Spinal cord (tissue), 10 donors: Measurements from ENCODE around the gene RAB26. TPM values are rescaled to one million over a fixed set of nuclear protein-coding genes. Genes with fewer than 3 reads are reported as not detected.

Source experiments
- DNase-seq, 6 donors: peaks; one replicate each; pipeline versions ENCODE4 v3.0.0 to v3.0.0-alpha.2; 2013 to 2015; ENCODE audit warnings: low spot score in 6 of 6, low read depth in 4 of 6
- H3K27ac ChIP-seq: one replicate; pipeline ENCODE4 v1.5.1; 2013; ENCODE audit warnings: low read depth, low read length, control low read depth
- H3K27me3 ChIP-seq: one replicate; pipeline ENCODE4 v1.6.1; 2013; ENCODE audit warnings: low read length; ENCODE audit not compliant: control insufficient read depth, insufficient read depth
- H3K36me3 ChIP-seq: one replicate; pipeline ENCODE4 v1.6.1; 2013; ENCODE audit warnings: low read length; ENCODE audit not compliant: control insufficient read depth, insufficient read depth
- H3K4me1 ChIP-seq: one replicate; pipeline ENCODE4 v1.6.1; 2013; ENCODE audit warnings: low read length; ENCODE audit not compliant: control insufficient read depth, insufficient read depth
- H3K4me3 ChIP-seq: one replicate; pipeline ENCODE4 v1.5.1; 2013; ENCODE audit warnings: low read depth, low read length, control low read depth
- H3K9me3 ChIP-seq: one replicate; pipeline ENCODE4 v1.6.1; 2013; ENCODE audit warnings: low read length; ENCODE audit not compliant: control insufficient read depth, insufficient read depth
- WGBS: methylation state at CpG from one replicate; pipeline ENCODE4 v1.1.5; 2013; ENCODE audit warnings: missing lambda C conversion rate; ENCODE audit not compliant: insufficient coverage; 5-methylcytosine and 5-hydroxymethylcytosine counted together
- polyA plus RNA-seq, 2 donors: library from polyadenylated mRNA; unstranded; fragments of 120-200 nt; gene quantifications; one replicate each; pipeline ENCODE4 v1.2.1, GENCODE V29; 2013; ENCODE audit not compliant: insufficient read length in 2 of 2
- total RNA-seq, 2 donors: library from RNA; depleted of rRNA in 1 of 2; stranded (reverse); fragments of 120-200 nt in 1 of 2; fragments of >200 nt in 1 of 2; gene quantifications; one replicate each; pipeline versions ENCODE4 v1.2.3 to v1.2.4, GENCODE V29; 2013 to 2014
- donor health status: healthy.

Gene RAB26
- total and polyA plus RNA-seq, 4 donors, result 6.6 to 29.8 (median 17.5) TPM

DNA sequence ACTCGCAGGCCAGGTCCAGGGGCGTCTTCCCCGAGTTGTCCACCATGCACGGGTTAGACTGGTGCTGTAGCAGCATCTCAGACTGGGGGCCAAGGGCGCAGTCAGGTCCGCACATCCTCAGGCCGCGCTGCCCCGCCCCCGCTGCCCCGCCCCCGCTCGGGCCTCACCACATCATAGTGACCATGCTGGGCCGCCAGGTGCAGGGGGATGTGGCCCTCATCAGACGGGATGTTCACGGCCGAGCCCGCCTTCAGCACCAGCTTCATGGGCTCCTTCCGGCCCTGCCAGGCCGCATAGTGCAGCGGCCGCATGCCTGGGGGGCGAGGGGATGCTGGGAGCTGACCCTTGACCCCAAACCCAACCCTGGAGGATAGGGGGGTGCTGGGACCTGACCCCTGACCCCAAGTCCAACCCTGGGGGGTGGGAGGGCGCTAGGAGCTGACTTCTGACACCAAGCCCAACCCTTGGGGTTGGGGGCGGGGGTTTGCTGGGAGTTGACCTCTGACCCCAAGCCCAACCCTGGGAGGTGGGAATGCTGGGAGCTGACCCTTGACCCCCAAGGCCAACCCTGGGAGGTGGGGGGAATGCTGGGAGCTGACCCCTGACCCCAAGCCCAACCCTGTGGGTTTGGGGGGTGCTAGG lies 40.9 kb downstream of the RAB26 start:
- Histone ChIP-seq H3K27ac (no peak overlapping the region), H3K9me3 (no peaks in the 10 kb centered on the region), H3K27me3 (no peaks in the 10 kb centered on the region), H3K36me3 (peaks cover 96% of the 10 kb centered on the region), H3K4me1 (peaks cover 34% of the 10 kb centered on the region), H3K4me3 (no peak overlapping the region)
- no peak for DNase-seq
- WGBS, result 81% methylated on average over 19 of the region's 25 CpGs

DNA sequence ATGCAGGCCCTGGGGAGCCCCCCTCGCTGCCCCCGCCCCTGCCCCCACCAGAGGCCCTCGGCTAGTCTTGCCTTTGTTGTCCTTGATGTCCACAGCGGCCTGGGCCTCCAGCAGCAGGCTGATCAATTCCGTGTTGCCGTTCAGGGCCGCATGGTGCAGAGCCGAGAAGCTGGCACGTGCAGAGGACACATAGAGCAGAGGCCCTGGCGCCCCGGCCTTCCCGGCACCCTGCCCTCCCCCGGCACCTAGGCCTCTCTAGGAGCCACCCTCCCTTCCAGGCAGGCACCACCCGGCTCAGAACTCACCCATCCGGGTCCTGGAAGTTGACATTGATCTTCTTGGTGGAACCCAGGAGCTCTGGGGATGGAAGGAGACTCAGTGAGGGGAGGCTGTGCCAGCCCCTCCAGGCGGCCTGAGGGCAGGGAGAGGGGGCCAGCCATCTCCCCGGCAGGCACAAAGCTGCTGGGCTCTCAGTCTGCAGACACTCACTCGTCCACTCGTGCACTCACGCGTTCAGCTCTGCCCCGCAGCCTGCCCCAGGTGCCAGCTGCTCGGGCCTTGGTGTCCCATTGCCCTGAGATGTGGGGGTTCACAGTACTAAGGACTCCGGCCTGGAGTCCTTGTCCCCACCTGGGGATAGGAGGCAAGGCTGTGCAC lies 41.7 kb downstream of the RAB26 start:
- H3K27ac ChIP-seq, result no peak overlapping the region

DNA sequence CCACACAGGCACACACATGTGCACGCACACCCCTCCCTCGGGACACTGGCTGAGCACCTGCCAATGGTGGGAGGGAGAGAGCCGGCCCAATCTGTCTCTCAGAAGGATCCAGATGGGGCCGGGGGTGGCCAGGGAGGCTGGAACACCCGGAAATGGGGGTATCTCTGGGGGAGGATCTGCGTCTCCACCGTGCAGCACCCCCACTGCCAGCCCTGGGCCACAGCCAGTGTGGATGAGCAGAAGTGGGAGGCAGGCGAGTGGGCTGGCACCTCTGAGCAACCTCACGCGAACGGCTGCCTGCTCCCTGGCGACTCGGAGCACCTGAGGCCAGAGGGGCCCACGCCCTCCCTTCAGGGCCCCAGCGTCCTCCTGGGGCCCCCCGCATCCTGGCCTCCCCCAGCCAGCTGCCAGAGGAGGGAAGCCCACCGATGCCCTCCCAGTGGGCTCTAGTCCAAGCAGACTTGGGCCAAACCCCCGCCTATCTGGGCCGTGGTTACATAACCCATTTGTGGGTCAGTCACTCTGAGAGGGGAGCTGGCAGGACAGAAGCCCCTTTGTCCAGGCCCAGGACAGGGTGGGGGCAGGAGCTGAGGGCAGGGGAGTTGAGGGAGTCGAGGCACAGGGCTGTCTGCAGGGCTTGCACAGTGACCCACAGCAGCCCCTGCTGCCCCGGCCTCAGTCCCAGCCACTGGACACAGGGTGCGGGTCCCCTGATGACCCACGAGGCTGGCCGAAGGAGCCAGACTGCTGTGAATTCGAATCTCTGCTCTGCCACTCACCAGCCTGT lies 42.4 kb downstream of the RAB26 start:
- Histone ChIP-seq H3K4me3 (no peak overlapping the region), H3K36me3 (peaks cover 85% of the 10 kb centered on the region), H3K4me1 (peaks cover 49% of the 10 kb centered on the region), H3K27ac (no peak overlapping the region), H3K27me3 (no peaks in the 10 kb centered on the region), H3K9me3 (no peaks in the 10 kb centered on the region)
- 59% methylated on average over 25 of the region's 25 CpGs for WGBS
- DNase-seq, result peak in 1 of 6 donors; percentile 57

More for the DNA sequence above, 41.7 kb downstream of the RAB26 start:
- H3K36me3 ChIP-seq, result peaks cover 93% of the 10 kb centered on the region
- 72% methylated on average over 24 of the region's 24 CpGs for WGBS
- H3K4me3 ChIP-seq, result no peak overlapping the region
- no peaks in the 10 kb centered on the region for H3K27me3 ChIP-seq
- no peaks in the 10 kb centered on the region for H3K9me3 ChIP-seq
- DNase-seq, result no peak
- peaks cover 42% of the 10 kb centered on the region for H3K4me1 ChIP-seq

DNA sequence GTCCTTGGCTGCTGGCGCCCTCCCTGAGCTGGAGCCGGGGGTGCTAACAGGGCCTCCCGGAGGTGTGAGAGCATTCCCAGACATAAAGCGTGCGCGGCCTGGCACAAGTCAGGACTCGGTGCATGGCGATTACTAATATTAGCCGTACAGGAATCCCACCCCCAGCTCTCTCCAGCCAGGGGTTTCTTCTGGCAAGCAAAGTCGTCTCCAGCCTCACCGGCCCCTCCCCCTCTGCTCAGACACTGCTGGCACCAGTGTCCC lies 43.0 kb downstream of the RAB26 start:
- peaks cover 80% of the 10 kb centered on the region for H3K36me3 ChIP-seq
- H3K4me3 ChIP-seq, result no peak overlapping the region
- no peak for DNase-seq
- no peaks in the 10 kb centered on the region for H3K9me3 ChIP-seq
- peaks cover 49% of the 10 kb centered on the region for H3K4me1 ChIP-seq
- no peaks in the 10 kb centered on the region for H3K27me3 ChIP-seq
- WGBS, result 63% methylated on average over 11 of the region's 11 CpGs
- H3K27ac ChIP-seq, result no peak overlapping the region

DNA sequence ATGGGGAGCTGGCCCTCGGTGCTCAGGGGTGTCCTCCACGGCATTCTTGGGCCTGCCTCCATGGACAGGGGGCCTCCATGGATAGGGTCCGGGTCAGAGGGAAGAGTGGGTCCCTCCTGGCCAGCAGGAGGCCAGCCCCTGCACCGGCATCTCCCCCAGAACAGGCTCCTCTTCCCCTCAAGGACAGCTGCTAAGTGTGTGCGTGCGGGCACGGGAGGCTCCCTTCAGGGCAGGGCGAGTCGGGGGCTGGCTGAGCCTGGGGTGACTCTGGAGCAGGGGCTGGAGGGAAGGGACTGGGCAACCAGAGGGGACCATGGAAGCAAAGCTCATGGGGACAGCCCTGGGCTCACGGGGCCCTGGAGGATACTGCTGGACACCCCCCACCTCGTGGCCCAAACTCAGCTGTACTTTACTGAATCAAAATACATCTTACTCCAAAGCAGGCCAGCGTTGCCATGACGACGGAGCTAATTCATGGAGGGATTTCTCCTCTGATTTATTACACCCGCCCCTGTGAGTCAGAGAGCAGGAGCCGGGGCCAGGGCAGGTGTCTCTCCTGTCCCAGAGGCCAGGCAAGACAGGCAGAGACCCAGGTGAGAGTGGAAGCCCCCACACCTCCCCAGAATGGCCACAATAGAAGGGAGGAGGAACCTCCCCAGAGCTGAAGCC lies 45.9 kb downstream of the RAB26 start:
- 42% methylated on average over 11 of the region's 16 CpGs for WGBS
- Histone ChIP-seq H3K4me3 (peak overlapping the region; percentile 36), H3K36me3 (peaks cover 51% of the 10 kb centered on the region), H3K9me3 (no peaks in the 10 kb centered on the region), H3K27ac (no peak overlapping the region), H3K4me1 (peaks cover 55% of the 10 kb centered on the region), H3K27me3 (peaks cover 3% of the 10 kb centered on the region)
- DNase-seq, result peak in 1 of 6 donors; percentile 45

DNA sequence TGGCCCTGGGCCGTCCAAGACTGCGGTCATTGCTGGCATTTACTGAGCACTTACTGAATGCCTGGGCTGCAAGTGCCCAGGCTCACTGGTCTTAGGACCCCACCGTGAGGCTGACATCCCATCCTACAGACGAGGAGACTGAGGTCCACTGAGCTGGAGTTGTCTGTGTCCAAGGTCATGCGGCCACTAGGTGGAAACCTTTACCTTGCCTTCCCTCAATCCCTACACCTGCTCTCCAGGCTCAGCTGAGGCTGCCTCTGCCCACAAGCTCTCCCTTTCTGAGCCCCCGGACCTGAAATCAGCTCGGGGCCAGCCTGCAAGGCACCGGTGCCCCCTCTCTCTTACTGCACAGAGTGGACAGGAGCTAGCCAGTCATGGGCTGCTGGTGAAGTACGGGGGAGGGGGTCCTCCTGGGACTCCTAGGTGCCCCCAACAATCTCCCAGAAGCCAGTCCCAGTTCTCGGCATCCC lies 46.5 kb downstream of the RAB26 start:
- peaks cover 3% of the 10 kb centered on the region for H3K27me3 ChIP-seq
- 32% methylated on average over 7 of the region's 10 CpGs for WGBS
- peak in 2 of 6 donors; percentile 37 to 83 for DNase-seq
- H3K9me3 ChIP-seq, result no peaks in the 10 kb centered on the region
- peaks cover 45% of the 10 kb centered on the region for H3K36me3 ChIP-seq
- no peak overlapping the region for H3K27ac ChIP-seq
- peaks cover 54% of the 10 kb centered on the region for H3K4me1 ChIP-seq
- H3K4me3 ChIP-seq, result peak overlapping the region; percentile 36

DNA sequence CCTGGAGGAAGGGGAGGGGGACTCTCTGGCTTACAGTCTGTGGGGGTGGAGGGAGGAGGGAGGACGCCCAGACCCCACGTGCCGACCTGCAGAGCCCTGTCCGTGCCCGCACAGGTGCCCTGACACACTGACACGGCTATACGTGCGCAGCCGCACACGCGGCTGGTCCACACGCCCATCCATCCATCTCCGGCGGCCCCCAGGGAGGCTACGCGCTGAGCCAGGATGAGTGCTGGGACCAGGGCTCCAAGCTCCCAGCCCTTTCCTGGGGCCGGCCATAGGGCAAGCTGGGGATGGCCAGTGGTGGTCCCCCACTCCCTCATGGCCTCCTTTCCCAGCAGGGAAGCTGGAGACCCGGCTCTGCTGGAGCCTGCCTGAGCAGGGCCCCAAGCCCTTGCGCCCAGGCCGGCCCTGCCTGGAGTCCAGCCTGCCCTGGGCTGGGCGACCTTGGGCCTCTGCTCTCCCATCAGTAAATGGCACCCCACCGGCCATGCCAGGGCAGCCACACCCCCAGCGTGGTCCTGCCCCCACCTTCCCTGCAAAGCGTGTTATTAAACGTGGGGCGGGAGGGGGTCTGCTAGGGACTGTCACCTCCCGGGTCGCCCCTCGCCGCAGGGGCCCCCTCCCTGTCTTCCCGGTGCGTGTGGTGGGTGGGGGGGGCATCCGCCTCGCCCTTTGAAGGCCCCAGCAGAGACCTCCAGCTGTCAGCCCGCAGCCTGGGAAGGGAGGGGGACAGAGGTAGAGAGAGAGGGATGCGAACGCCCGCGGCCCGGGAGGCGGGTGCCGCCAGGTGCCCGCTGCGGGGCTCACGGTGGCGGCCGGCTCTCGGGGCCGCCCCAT lies 47.1 kb downstream of the RAB26 start:
- Histone ChIP-seq H3K4me3 (peak overlapping the region; percentile 36), H3K36me3 (peaks cover 39% of the 10 kb centered on the region), H3K27ac (no peak overlapping the region), H3K27me3 (peaks cover 3% of the 10 kb centered on the region), H3K9me3 (no peaks in the 10 kb centered on the region), H3K4me1 (peaks cover 48% of the 10 kb centered on the region)
- WGBS, result 2% methylated on average over 44 of the region's 49 CpGs
- DNase-seq, result peak in 1 of 6 donors; percentile 54

DNA sequence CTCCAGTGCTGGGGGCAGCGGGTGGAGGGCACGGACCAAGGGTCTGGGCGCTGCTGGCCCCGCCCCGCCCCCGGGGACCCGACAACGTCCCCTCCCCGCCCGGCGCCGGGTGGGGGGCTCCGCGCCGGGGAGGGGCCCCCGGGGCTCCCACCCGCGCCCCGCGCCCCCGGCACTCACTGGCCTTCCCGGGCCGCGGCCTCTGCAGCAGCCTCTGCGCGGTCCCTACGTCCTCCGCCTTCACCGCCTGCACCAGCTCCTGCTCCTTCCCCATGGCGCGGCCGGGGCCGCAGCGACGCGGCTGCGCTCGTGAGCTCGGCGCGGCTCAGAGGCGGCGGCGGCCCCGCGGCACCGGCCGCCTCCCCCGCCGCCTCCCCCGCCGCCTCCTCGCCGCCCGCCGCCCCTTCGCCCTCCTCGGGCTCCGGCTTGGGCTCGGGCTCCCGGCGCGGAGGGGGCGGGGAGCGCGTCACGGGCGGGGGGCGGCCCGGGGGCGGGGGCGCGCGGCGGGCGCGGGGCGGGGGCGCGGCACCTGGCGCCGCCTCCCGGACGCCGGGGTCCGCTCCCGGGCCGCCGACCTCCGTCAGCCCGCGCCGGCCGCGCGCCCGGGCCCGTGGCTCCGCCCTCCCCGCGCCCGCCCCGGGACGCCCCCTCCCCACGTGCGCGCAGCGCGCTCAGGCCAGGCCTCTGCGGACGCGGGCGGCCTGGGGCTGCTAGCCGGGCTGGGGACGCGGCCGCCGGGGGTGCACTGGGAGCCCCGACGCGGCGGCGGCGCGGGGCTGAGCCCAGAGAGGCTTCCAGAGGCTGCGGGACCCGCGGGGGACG lies 47.9 kb downstream of the RAB26 start, which contains the start of gene CASKIN1:
TSS of gene CASKIN1 (minus strand) at position 444 of the 819 bp plus-strand sequence. CDS start at position 271, 173 bp downstream.
- no peak within 1 kb of the TSS for H3K27ac ChIP-seq
- H3K36me3 ChIP-seq, result peaks cover 30% of the 10 kb centered on the region
- peaks cover 3% of the 10 kb centered on the region for H3K27me3 ChIP-seq
- H3K9me3 ChIP-seq, result no peaks in the 10 kb centered on the region
- peak within 1 kb of the TSS; percentile 36 for H3K4me3 ChIP-seq
- under 1% methylated on average over 102 of the region's 129 CpGs for WGBS
- peak in 2 of 6 donors; percentile 60 to 72 for DNase-seq
- H3K4me1 ChIP-seq, result peaks cover 39% of the 10 kb centered on the region
